ENCODE results near the gene CCL11.

CCL11 gene

DNA sequence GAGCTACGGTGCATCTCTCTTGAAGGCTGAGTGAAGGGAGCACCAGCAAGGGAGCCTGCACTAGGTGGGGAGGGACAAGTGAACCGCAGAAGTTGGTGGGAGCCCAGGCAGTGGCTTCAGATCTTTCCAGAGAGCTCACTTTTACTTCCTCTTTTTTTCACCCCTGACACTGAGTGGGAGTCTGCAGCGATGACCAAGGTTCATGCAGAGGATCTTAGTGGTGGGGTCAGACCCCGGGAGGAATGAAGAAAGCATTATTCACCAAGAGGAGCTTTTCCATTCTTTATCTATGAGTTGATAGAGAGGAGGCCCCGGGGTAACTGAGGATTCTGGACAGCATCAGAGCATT is 33.5 kb upstream of the CCL11 start:
- no peak for TF ChIP-seq CTCF (conservative IDR thresholded peaks at IDR 0.05; ENCODE audit: low read depth, low read length)
- no peak for DNase-seq (ENCODE audit: low read depth)
- H3K4me3 ChIP-seq (ENCODE audit: low read length) = no peak overlapping the region

- H3K4me3 ChIP-seq (ENCODE audit: low read length) = no peak overlapping the region
- no peak for TF ChIP-seq CTCF (conservative IDR thresholded peaks at IDR 0.05; ENCODE audit: low read depth, low read length)
- DNase-seq (ENCODE audit: low read depth) = peak; percentile 84
These were observed 33.0 kb upstream of the CCL11 start for GRCh38 chr17:34252444-34253138.

DNA sequence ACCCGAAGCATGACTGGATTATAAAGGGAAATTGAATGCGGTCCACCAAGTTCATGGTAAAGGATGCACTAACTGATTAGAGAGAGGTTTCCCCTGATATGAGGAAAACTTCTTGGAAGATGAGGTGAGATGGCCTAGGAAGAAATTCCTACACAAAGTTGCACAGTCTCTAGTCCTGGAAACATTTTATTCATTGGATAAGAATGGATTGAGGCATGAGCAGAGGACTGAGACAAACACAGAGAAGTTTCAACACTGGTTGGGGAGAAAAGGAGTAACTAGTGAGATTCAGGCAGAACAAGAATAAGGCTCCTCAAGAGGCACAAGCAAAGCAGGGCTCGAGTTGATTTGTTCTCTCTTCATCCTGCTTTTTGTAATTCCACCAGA is 32.4 kb upstream of the CCL11 start:
- no peak overlapping the region for H3K4me3 ChIP-seq (ENCODE audit: low read length)
- TF ChIP-seq CTCF (conservative IDR thresholded peaks at IDR 0.05; ENCODE audit: low read depth, low read length) = no peak
- no peak for DNase-seq (ENCODE audit: low read depth)

DNA sequence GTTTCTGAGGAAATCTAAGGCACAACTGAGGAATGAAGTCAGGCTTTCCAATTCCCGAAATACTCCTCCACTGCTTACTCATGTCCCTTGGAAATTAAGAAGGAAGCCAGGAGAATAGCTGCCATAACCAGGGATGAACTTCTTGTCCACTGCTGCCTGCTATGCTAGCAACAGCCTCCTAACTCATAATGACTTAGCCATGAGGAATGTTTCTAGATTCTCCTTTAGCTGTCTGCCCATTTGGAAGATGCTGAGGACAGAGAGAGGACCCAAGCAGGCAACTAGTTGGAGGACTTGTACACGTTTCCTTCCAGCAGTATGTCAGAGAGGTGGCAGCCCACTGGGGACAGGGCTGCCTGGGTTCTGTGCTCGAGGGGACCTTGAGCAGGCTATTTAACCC is 31.4 kb upstream of the CCL11 start:
- no peak for DNase-seq (ENCODE audit: low read depth)
- H3K4me3 ChIP-seq (ENCODE audit: low read length) = no peak overlapping the region
- no peak for TF ChIP-seq CTCF (conservative IDR thresholded peaks at IDR 0.05; ENCODE audit: low read depth, low read length)

DNA sequence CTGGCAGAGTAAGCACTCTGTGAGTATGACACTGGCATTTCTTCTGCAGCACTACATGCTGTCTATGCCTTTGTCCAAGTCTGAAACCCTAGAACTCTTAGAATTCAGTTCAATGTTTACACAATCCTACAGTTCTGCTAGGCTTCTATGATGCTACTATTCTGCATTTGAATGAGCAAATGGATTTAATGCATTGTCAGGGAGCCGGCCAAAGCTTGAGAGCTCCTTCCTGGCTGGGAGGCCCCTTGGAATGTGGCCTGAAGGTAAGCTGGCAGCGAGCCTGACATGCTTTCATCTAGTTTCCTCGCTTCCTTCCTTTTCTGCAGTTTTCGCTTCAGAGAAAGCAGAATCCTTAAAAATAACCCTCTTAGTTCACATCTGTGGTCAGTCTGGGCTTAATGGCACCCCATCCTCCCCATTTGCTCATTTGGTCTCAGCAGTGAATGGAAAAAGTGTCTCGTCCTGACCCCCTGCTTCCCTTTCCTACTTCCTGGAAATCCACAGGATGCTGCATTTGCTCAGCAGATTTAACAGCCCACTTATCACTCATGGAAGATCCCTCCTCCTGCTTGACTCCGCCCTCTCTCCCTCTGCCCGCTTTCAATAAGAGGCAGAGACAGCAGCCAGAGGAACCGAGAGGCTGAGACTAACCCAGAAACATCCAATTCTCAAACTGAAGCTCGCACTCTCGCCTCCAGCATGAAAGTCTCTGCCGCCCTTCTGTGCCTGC is 30.7 kb upstream of the CCL11 start, which contains the start of gene CCL2:
TSS of gene CCL2 (plus strand) at position 635 of the 730 bp plus-strand sequence. CDS start at position 700, 65 bp downstream.
- no peak for TF ChIP-seq CTCF (conservative IDR thresholded peaks at IDR 0.05; ENCODE audit: low read depth, low read length)
- peak; percentile 48 for DNase-seq (ENCODE audit: low read depth)
- H3K4me3 ChIP-seq (ENCODE audit: low read length) = peak within 1 kb of the TSS; percentile 51

DNA sequence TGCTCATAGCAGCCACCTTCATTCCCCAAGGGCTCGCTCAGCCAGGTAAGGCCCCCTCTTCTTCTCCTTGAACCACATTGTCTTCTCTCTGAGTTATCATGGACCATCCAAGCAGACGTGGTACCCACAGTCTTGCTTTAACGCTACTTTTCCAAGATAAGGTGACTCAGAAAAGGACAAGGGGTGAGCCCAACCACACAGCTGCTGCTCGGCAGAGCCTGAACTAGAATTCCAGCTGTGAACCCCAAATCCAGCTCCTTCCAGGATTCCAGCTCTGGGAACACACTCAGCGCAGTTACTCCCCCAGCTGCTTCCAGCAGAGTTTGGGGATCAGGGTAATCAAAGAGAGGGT is 30.2 kb upstream of the CCL11 start:
- H3K4me3 ChIP-seq (ENCODE audit: low read length) = peak overlapping the region; percentile 51
- TF ChIP-seq CTCF (conservative IDR thresholded peaks at IDR 0.05; ENCODE audit: low read depth, low read length) = no peak
- no peak for DNase-seq (ENCODE audit: low read depth)

DNA sequence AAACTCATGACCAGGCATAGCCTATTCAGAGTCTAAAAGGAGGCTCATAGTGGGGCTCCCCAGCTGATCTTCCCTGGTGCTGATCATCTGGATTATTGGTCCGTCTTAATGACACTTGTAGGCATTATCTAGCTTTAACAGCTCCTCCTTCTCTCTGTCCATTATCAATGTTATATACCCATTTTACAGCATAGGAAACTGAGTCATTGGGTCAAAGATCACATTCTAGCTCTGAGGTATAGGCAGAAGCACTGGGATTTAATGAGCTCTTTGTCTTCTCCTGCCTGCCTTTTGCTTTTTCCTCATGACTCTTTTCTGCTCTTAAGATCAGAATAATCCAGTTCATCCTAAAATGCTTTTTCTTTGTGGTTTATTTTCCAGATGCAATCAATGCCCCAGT is 29.7 kb upstream of the CCL11 start:
- no peak for DNase-seq (ENCODE audit: low read depth)
- peak overlapping the region; percentile 51 for H3K4me3 ChIP-seq (ENCODE audit: low read length)
- TF ChIP-seq CTCF (conservative IDR thresholded peaks at IDR 0.05; ENCODE audit: low read depth, low read length) = no peak
